ENCODE data around the gene TMBIM1. TPM values are rescaled to one million over a fixed set of nuclear protein-coding genes. Genes with fewer than 3 reads are reported as not detected.
"Not testable (repeated sequence)": the region's sequence is repeated elsewhere in the genome, so short reads cannot be mapped to it uniquely, and the experiment has no call there.

Gene TMBIM1
- total RNA-seq, 2 experiments from 2014 or later: 53.5 to 57.9 TPM

DNA sequence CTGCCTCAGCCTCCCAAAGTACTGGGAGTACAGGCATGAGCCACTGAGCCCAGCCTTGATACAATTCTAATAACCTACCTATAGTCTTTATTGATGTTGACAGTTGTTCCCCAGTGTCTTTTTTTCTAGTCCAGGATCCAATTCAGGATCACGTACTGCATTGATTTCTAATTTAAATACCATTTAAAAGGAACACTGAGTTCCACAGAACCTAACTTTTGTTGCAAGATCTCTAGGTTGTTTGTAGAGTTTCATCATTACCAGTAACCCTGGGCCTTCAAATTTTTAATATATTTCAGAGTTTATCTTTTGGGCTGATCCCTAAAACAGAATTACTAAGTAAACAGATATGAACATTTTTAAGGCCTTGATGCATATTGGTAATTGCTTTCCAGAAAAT, 21.1 kb upstream of the TMBIM1 start:
- TF ChIP-seq, protein P1, sequence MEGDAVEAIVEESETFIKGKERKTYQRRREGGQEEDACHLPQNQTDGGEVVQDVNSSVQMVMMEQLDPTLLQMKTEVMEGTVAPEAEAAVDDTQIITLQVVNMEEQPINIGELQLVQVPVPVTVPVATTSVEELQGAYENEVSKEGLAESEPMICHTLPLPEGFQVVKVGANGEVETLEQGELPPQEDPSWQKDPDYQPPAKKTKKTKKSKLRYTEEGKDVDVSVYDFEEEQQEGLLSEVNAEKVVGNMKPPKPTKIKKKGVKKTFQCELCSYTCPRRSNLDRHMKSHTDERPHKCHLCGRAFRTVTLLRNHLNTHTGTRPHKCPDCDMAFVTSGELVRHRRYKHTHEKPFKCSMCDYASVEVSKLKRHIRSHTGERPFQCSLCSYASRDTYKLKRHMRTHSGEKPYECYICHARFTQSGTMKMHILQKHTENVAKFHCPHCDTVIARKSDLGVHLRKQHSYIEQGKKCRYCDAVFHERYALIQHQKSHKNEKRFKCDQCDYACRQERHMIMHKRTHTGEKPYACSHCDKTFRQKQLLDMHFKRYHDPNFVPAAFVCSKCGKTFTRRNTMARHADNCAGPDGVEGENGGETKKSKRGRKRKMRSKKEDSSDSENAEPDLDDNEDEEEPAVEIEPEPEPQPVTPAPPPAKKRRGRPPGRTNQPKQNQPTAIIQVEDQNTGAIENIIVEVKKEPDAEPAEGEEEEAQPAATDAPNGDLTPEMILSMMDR (IDR thresholded peaks at IDR 0.05): no peak
- DNase-seq (no peak), ATAC-seq (no peak)
- Mint-ChIP-seq H3K36me3 (ENCODE audit: low read depth) (peaks cover 2% of the 10 kb centered on the region), H3K4me3 (no peak overlapping the region), H3K9me3 (no peaks in the 10 kb centered on the region), H3K4me1 (ENCODE audit: low read depth) (peaks cover 26% of the 10 kb centered on the region), H3K27ac (no peak overlapping the region), H3K27me3 (no peaks in the 10 kb centered on the region)
- ChIA-PET CTCF (no interaction called here), POLR2A (no interaction called here)
- intact Hi-C loops (cut with micrococcal nuclease): no loop called here

DNA sequence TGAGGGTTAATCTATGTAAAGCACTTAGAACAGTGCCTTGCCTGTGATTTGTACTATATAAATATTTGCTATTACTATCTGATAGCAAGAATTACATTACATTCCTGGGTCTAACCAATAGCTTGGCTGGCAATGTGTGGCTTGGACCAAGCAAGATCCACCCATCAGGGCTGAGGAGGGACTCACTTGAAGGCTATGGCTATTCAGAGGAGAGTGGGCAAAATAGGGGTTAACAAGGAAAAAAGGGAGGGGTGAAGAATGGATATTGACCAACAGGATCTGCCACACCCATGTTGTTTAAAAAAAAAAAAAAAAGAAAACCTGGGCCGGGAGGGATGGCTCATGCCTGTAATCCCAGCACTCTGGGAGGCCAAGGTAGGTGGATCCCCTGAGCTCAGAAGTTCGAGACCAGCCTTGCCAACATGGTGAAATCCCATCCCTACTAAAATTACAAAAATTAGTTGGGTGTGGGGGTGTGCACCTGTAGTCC, 20.0 kb upstream of the TMBIM1 start:
- DNase-seq: no peak
- H3K36me3 Mint-ChIP-seq (ENCODE audit: low read depth): peaks cover 2% of the 10 kb centered on the region
- no peak overlapping the region for H3K4me3 Mint-ChIP-seq
- intact Hi-C loops (cut with micrococcal nuclease): no loop called here
- H3K27me3 Mint-ChIP-seq: no peaks in the 10 kb centered on the region
- no peak for ATAC-seq
- H3K27ac Mint-ChIP-seq: no peak overlapping the region
- peaks cover 21% of the 10 kb centered on the region for H3K4me1 Mint-ChIP-seq (ENCODE audit: low read depth)
- ChIA-PET CTCF (no interaction called here), POLR2A (interaction anchor here (0.6 kb wide), 1 partner anchor 14 kb away, joined by 3 read pairs; no protein-coding TSS in a partner anchor)
- TF ChIP-seq, protein P1 (IDR thresholded peaks at IDR 0.05): no peak
- no peaks in the 10 kb centered on the region for H3K9me3 Mint-ChIP-seq

DNA sequence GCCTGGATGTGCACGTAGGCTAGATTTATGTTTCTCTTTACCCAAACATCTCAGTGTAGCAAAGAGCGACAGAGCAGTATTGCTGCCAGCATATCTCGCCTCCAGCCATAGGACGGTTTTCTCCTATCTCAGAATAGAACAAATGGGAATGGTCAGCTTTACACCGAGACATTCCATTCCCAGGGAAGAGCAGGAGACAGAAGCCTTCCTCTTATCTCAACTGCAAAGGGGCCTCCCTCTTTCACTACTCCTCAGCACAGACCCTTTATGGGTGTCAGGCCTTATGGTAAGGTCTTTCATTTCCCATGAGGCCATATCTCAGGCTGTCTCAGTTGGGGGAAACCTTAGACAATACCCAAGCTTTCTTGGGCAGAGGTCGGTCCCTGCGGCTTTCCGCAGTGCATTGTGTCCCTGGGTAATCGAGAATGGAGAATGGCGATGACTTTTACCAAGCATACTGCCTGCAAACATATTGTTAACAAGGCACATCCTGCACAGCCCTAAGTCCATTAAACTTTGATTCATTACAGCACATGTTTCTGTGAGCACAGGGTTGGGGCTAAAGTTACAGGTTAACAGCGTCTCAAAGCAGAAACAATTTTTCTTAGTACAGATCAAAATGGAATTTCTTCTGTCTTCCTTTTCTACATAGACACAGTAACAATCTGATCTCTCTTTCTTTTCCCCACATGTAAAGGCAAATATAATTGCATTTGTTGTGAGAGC, 19.4 kb upstream of the TMBIM1 start:
- H3K9me3 Mint-ChIP-seq; CTCF ChIA-PET; intact Hi-C loops (cut with micrococcal nuclease); ATAC-seq; H3K27ac Mint-ChIP-seq; H3K27me3 Mint-ChIP-seq; H3K4me3 Mint-ChIP-seq; H3K36me3 Mint-ChIP-seq (ENCODE audit: low read depth); DNase-seq: not testable (repeated sequence)
- POLR2A ChIA-PET: interaction anchor here (0.6 kb wide), 2 partner anchors 13 to 459 kb away, joined by 3 read pairs; no protein-coding TSS in a partner anchor
- peaks cover 15% of the 10 kb centered on the region for H3K4me1 Mint-ChIP-seq (ENCODE audit: low read depth)

DNA sequence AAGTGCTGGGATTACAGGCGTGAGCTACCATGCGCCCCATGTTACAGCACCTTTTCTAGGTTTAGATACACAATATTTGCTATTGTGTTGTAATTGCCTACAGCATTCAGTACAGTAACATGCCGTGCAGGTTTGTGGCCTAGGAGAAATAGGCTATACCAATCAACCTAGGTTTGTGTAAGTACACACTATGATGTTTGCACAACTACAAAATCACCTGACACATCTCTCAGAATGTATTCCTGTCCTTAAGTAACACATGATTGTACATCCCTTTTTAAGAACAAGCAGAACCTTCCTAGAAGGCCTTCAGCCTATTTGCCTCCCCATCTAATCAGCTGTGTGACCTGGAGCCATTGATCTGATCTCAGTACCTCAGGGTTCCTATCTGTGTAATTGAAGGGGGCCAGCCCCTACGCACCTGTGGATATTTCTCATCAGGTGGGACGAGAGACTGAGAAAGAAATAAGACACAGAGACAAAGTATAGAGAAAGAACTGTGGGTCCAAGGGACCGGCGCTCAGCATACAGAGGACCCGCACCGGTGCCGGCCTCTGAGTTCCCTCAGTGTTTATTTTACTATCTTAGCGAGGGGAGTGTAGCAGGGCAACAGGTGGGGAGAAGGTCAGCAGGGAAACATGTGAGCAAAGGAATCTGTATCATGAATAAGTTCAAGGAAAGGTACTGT, 18.7 kb upstream of the TMBIM1 start:
- CTCF ChIA-PET: no interaction called here
- peaks cover 9% of the 10 kb centered on the region for H3K4me1 Mint-ChIP-seq (ENCODE audit: low read depth)

DNA sequence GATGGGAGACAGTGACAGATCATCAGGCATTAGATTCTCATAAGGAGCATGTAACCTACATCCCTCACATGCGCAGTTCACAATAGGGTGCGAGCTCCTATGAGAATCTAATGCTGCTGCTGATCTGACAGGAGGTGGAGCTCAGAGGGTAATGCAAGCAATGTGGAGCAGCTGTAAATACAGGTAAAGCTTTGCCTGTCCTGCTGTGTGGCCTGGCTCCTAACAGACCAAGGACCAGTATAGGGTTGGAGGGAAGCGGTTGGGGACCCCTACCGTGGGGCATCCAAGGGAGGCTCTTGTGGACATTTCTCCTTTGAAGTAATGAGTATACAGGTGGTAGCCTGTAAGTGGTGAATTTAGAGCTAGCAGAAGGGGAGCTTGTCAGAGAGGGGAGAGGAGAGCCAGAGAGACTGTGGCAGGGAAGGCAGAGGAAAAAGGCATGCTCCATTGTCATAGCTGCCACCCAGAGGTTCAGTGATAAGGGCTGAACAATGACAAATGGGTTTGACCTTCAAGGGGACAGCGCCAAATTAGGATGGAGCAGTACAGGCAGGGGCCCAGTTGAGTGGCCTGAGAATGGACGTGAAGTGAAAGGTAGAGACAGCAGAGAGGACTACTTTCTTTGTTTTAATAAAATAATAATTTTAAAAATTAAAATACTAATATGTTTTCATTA, 15.2 kb upstream of the TMBIM1 start:
- no peak overlapping the region for H3K27ac Mint-ChIP-seq
- CTCF ChIA-PET: interaction anchor here (1.0 to 2.1 kb wide), 2 partner anchors 49 to 159 kb away, joined by 3 to 10 read pairs; partner anchors contain the start of gene CATIP
- peaks cover 3% of the 10 kb centered on the region for H3K4me1 Mint-ChIP-seq (ENCODE audit: low read depth)
- no peaks in the 10 kb centered on the region for H3K36me3 Mint-ChIP-seq (ENCODE audit: low read depth)
- no peak for ATAC-seq
- H3K27me3 Mint-ChIP-seq: no peaks in the 10 kb centered on the region
- intact Hi-C loops (cut with micrococcal nuclease): no loop called here
- DNase-seq: no peak
- no peak overlapping the region for H3K4me3 Mint-ChIP-seq
- H3K9me3 Mint-ChIP-seq: no peaks in the 10 kb centered on the region
- POLR2A ChIA-PET: no interaction called here
- TF ChIP-seq, protein P1 (IDR thresholded peaks at IDR 0.05): no peak

More for the DNA sequence above, 18.7 kb upstream of the TMBIM1 start:
- Mint-ChIP-seq H3K27ac (no peak overlapping the region), H3K4me3 (no peak overlapping the region), H3K9me3 (no peaks in the 10 kb centered on the region), H3K27me3 (no peaks in the 10 kb centered on the region), H3K36me3 (ENCODE audit: low read depth) (no peaks in the 10 kb centered on the region)
- POLR2A ChIA-PET: no interaction called here
- intact Hi-C loops (cut with micrococcal nuclease): no loop called here
- TF ChIP-seq, protein P1 (IDR thresholded peaks at IDR 0.05): no peak
- no peak for ATAC-seq
- DNase-seq: no peak
